SU-DHL-6 (cell line): ENCODE results near the gene PRKCD.
A peak's percentile ranks its signal among the peaks of the same experiment; 100 is the strongest.

Source experiments
- H2AFZ ChIP-seq: fragments of 200-600 bp; sonication (generic); 2 replicates; pipeline ENCODE4 v1.6.1; 2014; ENCODE audit warnings: low read depth, mild to moderate bottlenecking, moderate library complexity, mixed read lengths, antibody characterized with exemption, low read length; ENCODE audit not compliant: severe bottlenecking
- H3F3A ChIP-seq: fragments of 200-600 bp; shearing (Covaris generic); 2 replicates; pipeline ENCODE4 v1.6.0; 2016; ENCODE audit warnings: antibody characterized with exemption, mild to moderate bottlenecking; ENCODE audit not compliant: insufficient read depth
- H3K27ac ChIP-seq: fragments of 200-600 bp; sonication (generic); 2 replicates; pipeline ENCODE4 v1.5.1; 2016; ENCODE audit warnings: low read depth, mild to moderate bottlenecking, low read length, moderate library complexity, mixed read lengths
- H3K27me3 ChIP-seq: fragments of 200-600 bp; sonication (generic), shearing (Covaris generic); 2 replicates; pipeline ENCODE4 v1.6.0; 2014; ENCODE audit warnings: mild to moderate bottlenecking, low read length
- H3K36me3 ChIP-seq: fragments of 200-600 bp; sonication (generic); 2 replicates; pipeline ENCODE4 v1.6.1; 2014; ENCODE audit warnings: mild to moderate bottlenecking, low read length, mixed read lengths
- H3K4me2 ChIP-seq: fragments of 300-600, 200-600 bp; shearing (Covaris generic), sonication (generic); 2 replicates; pipeline ENCODE4 v1.6.0; 2014; ENCODE audit warnings: low read length, low read depth, mild to moderate bottlenecking; ENCODE audit not compliant: poor library complexity, severe bottlenecking
- H3K4me3 ChIP-seq: fragments of 200-600 bp; sonication (generic); 2 replicates; pipeline ENCODE4 v1.5.1; 2014; ENCODE audit warnings: antibody characterized with exemption, low read length, mild to moderate bottlenecking, mixed read lengths; ENCODE audit not compliant: insufficient read depth, poor library complexity, severe bottlenecking
- H3K79me2 ChIP-seq: fragments of 200-600 bp; sonication (generic); 2 replicates; pipeline ENCODE4 v1.6.1; 2014; ENCODE audit warnings: mild to moderate bottlenecking, low read length, moderate library complexity; ENCODE audit not compliant: insufficient read depth
- H3K9ac ChIP-seq: fragments of 200-600 bp; sonication (generic); 2 replicates; pipeline ENCODE4 v1.7.0; 2014; ENCODE audit warnings: mild to moderate bottlenecking, low read length
- H3K9me2 ChIP-seq: fragments of 200-600 bp; sonication (generic); replicated peaks from 2 replicates; pipeline ENCODE4 v1.6.1; 2014; ENCODE audit warnings: low read length; ENCODE audit not compliant: insufficient read depth
- H3K9me3 ChIP-seq: fragments of 200-600 bp; sonication (generic); 2 replicates; pipeline ENCODE4 v1.6.1; 2014; ENCODE audit warnings: low read length, mixed read lengths; ENCODE audit not compliant: insufficient read depth
- H4K20me1 ChIP-seq: fragments of 200-600 bp; sonication (generic); 2 replicates; pipeline ENCODE4 v1.6.1; 2014; ENCODE audit warnings: low read depth, mild to moderate bottlenecking, antibody characterized with exemption, low read length, moderate library complexity, mixed read lengths
- EZH2phosphoT487 ChIP-seq: fragments of 200-600 bp; sonication (generic), shearing (Covaris generic); conservative IDR thresholded peaks from 2 replicates; pipeline ENCODE4 v1.6.1; 2018; ENCODE audit warnings: mild to moderate bottlenecking, antibody characterized with exemption, low read length, moderate library complexity, mixed read lengths
- TF ChIP-seq, protein P1 (sequence below): fragments of 200-600 bp; sonication (generic); IDR thresholded peaks from one replicate; pipeline ENCODE4 v1.5.1; 2017; ENCODE audit warnings: antibody characterized with exemption, mild to moderate bottlenecking, low read length, moderate library complexity; ENCODE audit not compliant: insufficient read depth, poor library complexity, severe bottlenecking

The PRKCD gene

DNA sequence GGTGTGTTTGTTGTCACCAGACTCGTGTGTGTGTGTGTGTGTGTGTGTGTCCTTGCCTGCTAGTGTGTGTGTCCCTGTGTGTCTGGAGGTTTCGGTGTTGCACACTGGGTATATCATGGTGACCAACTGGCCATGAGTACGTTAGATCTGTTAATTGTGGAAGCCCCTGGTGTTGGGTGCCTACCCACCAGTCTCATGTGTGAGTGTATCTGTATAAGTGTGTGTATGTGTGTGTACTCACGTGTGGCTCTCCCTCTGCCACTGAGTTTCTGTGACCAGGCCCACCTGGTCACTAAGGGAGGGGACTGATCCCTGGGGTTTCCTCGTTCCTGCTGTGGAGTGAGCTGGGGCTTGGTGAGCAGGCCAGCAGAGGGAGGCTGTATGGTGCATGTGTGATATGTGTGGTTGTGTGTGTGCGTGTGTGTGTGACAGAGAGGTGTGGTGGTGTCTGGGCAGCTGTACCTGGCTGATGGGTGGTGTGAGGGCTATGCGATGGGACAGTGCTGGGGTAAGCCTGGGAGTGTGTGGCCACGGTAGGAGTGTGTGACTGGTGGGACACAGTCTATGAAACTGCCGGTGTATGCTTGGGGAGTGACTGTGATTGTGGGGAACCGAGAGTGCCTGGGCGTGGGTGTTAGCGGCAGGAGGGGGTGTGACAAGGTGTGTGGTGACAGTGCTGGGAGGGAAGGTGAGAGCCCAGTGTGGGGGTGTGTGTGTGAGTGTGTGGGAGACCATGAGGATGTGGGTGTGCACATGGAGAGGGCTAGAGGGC, 1.8 kb downstream of the PRKCD start:
- peak overlapping the region; percentile 94 for H3K27ac ChIP-seq
- H3K79me2 ChIP-seq, result peaks cover 65% of the 10 kb centered on the region
- H3K9ac ChIP-seq, result peak overlapping the region; percentile 98
- H3K9me2 ChIP-seq, result no peaks in the 10 kb centered on the region
- H4K20me1 ChIP-seq, result peaks cover 3% of the 10 kb centered on the region; the same call in 1 of the 2 replicates
- H3K4me3 ChIP-seq, result peak overlapping the region; percentile 96
- H3K4me2 ChIP-seq, result peak overlapping the region; percentile 78
- TF ChIP-seq EZH2phosphoT487, result no peak
- TF ChIP-seq, protein P1, sequence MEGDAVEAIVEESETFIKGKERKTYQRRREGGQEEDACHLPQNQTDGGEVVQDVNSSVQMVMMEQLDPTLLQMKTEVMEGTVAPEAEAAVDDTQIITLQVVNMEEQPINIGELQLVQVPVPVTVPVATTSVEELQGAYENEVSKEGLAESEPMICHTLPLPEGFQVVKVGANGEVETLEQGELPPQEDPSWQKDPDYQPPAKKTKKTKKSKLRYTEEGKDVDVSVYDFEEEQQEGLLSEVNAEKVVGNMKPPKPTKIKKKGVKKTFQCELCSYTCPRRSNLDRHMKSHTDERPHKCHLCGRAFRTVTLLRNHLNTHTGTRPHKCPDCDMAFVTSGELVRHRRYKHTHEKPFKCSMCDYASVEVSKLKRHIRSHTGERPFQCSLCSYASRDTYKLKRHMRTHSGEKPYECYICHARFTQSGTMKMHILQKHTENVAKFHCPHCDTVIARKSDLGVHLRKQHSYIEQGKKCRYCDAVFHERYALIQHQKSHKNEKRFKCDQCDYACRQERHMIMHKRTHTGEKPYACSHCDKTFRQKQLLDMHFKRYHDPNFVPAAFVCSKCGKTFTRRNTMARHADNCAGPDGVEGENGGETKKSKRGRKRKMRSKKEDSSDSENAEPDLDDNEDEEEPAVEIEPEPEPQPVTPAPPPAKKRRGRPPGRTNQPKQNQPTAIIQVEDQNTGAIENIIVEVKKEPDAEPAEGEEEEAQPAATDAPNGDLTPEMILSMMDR, result no peak
- H2AFZ ChIP-seq, result no peak overlapping the region
- no peaks in the 10 kb centered on the region for H3K27me3 ChIP-seq
- H3K36me3 ChIP-seq, result no peaks in the 10 kb centered on the region
- H3F3A ChIP-seq, result peaks cover 56% of the 10 kb centered on the region
- no peaks in the 10 kb centered on the region for H3K9me3 ChIP-seq

DNA sequence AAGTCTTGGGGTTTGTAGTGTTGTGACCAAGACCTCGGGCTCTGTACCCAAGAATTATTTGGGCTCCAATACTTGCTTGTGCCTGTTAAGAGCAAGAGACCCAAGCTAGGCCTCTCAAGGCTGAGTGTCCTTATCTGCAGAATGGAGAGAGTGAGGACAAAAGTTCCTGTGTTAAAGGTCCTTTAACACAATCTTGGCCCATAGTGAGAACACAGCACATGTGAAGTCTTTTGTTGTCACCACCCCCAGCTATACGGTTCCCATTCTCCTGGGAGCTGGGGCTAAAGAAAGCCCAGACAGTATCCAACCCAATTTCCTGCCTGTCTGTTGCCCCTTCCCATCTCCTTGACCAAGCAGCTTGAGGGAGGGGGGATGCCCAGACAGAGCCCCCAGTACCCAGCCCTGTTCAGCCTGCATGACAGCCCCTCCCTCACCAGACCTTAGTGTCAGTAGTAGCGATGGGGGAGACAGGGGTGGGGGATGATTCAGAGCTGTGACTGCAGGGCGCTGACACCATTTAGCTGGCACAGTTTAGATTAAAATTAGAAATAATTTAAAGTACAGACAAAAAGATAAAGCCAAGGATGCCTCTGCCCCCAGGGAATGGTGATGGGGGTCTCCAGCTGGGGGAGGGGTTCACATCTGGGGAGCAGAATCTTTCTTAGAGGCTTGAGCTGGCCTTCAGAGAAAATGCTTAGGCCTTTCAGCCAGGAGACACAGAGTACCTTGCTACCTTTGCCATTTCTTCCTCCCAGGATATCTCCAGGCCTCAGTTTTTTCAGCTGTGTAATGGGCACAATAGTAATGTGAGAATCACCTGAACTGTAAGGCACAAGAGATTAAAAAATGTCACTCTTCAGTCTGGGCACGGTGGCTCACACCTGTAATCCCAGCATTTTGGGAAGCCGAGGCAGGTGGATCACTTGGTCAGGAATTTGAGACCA, 2.7 kb downstream of the PRKCD start:
- peak overlapping the region; percentile 98 for H3K9ac ChIP-seq
- no peak overlapping the region for H2AFZ ChIP-seq
- H3K4me2 ChIP-seq, result peak overlapping the region; percentile 78
- no peaks in the 10 kb centered on the region for H3K36me3 ChIP-seq
- peaks cover 3% of the 10 kb centered on the region; the same call in 1 of the 2 replicates for H4K20me1 ChIP-seq
- TF ChIP-seq EZH2phosphoT487, result no peak
- TF ChIP-seq, protein P1, result no peak
- H3F3A ChIP-seq, result peaks cover 57% of the 10 kb centered on the region
- H3K4me3 ChIP-seq, result peak overlapping the region; percentile 96
- H3K9me3 ChIP-seq, result no peaks in the 10 kb centered on the region
- no peaks in the 10 kb centered on the region for H3K27me3 ChIP-seq
- no peaks in the 10 kb centered on the region for H3K9me2 ChIP-seq
- peak overlapping the region; percentile 94 for H3K27ac ChIP-seq
- peaks cover 73% of the 10 kb centered on the region for H3K79me2 ChIP-seq

DNA sequence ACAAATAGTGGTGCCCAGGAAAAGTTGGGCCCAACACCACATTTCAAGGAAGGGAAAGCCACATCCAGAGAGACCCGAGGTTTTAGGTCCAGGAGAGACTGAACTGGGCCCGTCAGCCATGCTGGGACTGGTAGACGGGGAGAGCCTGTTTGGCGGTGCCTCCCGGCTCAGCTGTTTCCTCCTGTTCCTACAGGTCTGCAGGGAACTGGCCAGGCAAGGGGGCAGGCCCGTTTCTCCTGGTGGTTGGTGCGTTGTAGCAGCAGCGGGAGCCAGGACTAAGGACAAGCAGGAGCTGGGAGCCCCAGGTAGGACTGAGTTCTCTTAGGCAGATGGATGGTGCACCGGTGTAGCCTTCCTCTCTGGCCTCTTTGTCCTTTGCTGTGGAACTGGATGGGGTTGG, 3.9 kb downstream of the PRKCD start:
- no peak overlapping the region for H3K4me3 ChIP-seq
- H3K36me3 ChIP-seq, result no peaks in the 10 kb centered on the region
- H4K20me1 ChIP-seq, result peaks cover 3% of the 10 kb centered on the region; the same call in 1 of the 2 replicates
- peak overlapping the region; percentile 78 for H3K4me2 ChIP-seq
- no peaks in the 10 kb centered on the region for H3K27me3 ChIP-seq
- no peak overlapping the region for H2AFZ ChIP-seq
- peaks cover 53% of the 10 kb centered on the region for H3F3A ChIP-seq
- peak overlapping the region; percentile 53 for H3K9ac ChIP-seq
- TF ChIP-seq, protein P1, result no peak
- no peak for TF ChIP-seq EZH2phosphoT487
- H3K79me2 ChIP-seq, result peaks cover 83% of the 10 kb centered on the region
- H3K9me2 ChIP-seq, result no peaks in the 10 kb centered on the region
- H3K27ac ChIP-seq, result peak overlapping the region; percentile 94
- no peaks in the 10 kb centered on the region for H3K9me3 ChIP-seq
